CD14-positive monocyte (primary cell): ENCODE data around the gene BNIP2. TPM values are rescaled to one million over a fixed set of nuclear protein-coding genes. Genes with fewer than 3 reads are reported as not detected.
A peak's percentile ranks its signal among the peaks of the same experiment; 100 is the strongest.

ENCODE experiments used
- DNase-seq, 3 donors: peaks; one replicate each; pipeline ENCODE4 v3.0.0-alpha.2; 2011 to 2022
- H2AFZ ChIP-seq: 2 replicates; pipeline ENCODE4 v1.6.0; 2012; ENCODE audit warnings: mild to moderate bottlenecking, low read depth, low read length, inconsistent platforms; ENCODE audit not compliant: insufficient read depth, poor library complexity, severe bottlenecking
- H3K27ac ChIP-seq, 2 donors: 1 replicate in 1 of 2; 2 replicates in 1 of 2; pipeline ENCODE4 v1.5.1; 2012 to 2013; ENCODE audit warnings: low read length in 2 of 2, control low read depth in 1 of 2, inconsistent platforms in 1 of 2, low read depth in 1 of 2, mild to moderate bottlenecking in 1 of 2
- H3K27me3 ChIP-seq, 2 donors: one replicate each; pipeline versions ENCODE4 v1.6.0 to v1.6.1; 2011 to 2013; ENCODE audit warnings: low read length in 2 of 2; ENCODE audit not compliant: control insufficient read depth in 2 of 2, insufficient read depth in 2 of 2
- H3K36me3 ChIP-seq, 2 donors: replicated peaks in 1 of 2; 1 replicate in 1 of 2; 2 replicates in 1 of 2; pipeline versions ENCODE4 v1.5.1 to v1.6.1; 2012 to 2013; ENCODE audit warnings: low read length in 2 of 2, control low read depth in 1 of 2, inconsistent platforms in 1 of 2, mild to moderate bottlenecking in 1 of 2; ENCODE audit not compliant: insufficient read depth in 2 of 2, control insufficient read depth in 1 of 2
- H3K4me1 ChIP-seq, 2 donors: 1 replicate in 1 of 2; 2 replicates in 1 of 2; pipeline versions ENCODE4 v1.5.1 to v1.6.1; 2012 to 2013; ENCODE audit warnings: low read length in 2 of 2, control low read depth in 1 of 2, inconsistent platforms in 1 of 2, mild to moderate bottlenecking in 1 of 2, moderate library complexity in 1 of 2; ENCODE audit not compliant: insufficient read depth in 2 of 2, control insufficient read depth in 1 of 2
- H3K4me2 ChIP-seq: replicated peaks from 2 replicates; pipeline ENCODE3; 2012; ENCODE audit warnings: low read length, moderate library complexity, mild to moderate bottlenecking; ENCODE audit not compliant: poor library complexity, severe bottlenecking; ENCODE audit errors: extremely low read depth
- H3K4me3 ChIP-seq, 3 experiments: fragments of 200-600 bp in 1 of 3; sonication (generic) in 1 of 3; replicated peaks in 1 of 3; 1 replicate in 2 of 3; 2 replicates in 1 of 3; pipeline ENCODE4 v1.5.1; 2011 to 2013; ENCODE audit warnings: low read length in 3 of 3, mild to moderate bottlenecking in 3 of 3, control low read depth in 2 of 3, low read depth in 2 of 3, inconsistent platforms in 1 of 3, moderate library complexity in 1 of 3
- H3K79me2 ChIP-seq: 2 replicates; pipeline ENCODE4 v1.6.0; 2012; ENCODE audit warnings: mild to moderate bottlenecking, control low read depth, inconsistent platforms, low read length, moderate library complexity; ENCODE audit not compliant: insufficient read depth
- H3K9ac ChIP-seq: 2 replicates; pipeline ENCODE4 v1.6.0; 2017; ENCODE audit warnings: low read length, mild to moderate bottlenecking; ENCODE audit not compliant: insufficient read depth, poor library complexity, severe bottlenecking
- H3K9me3 ChIP-seq, 2 donors: replicated peaks in 1 of 2; 1 replicate in 1 of 2; 2 replicates in 1 of 2; pipeline versions ENCODE4 v1.5.1 to v1.6.1; 2012 to 2013; ENCODE audit warnings: low read length in 2 of 2, control low read depth in 1 of 2; ENCODE audit not compliant: control insufficient read depth in 1 of 2, insufficient read depth in 1 of 2
- H4K20me1 ChIP-seq: 2 replicates; pipeline ENCODE4 v1.6.0; 2012; ENCODE audit warnings: mild to moderate bottlenecking, low read length, control low read depth, moderate library complexity; ENCODE audit not compliant: insufficient read depth
- H3K27ac Mint-ChIP-seq, 7 donors: one replicate each; pipeline ENCODE4 v1.8.0; 2020; ENCODE audit warnings: mild to moderate bottlenecking in 7 of 7, mixed read lengths in 7 of 7, moderate library complexity in 6 of 7, inconsistent platforms in 2 of 7
- H3K27me3 Mint-ChIP-seq, 3 donors: one replicate each; pipeline ENCODE4 v1.8.0; 2021 to 2022; ENCODE audit warnings: low read depth in 3 of 3, mild to moderate bottlenecking in 3 of 3, mixed read lengths in 3 of 3, moderate library complexity in 3 of 3, inconsistent platforms in 1 of 3
- H3K36me3 Mint-ChIP-seq, 2 donors: one replicate each; pipeline ENCODE4 v1.8.0; 2020; ENCODE audit warnings: mixed read lengths in 2 of 2, inconsistent platforms in 1 of 2, mild to moderate bottlenecking in 1 of 2
- H3K4me1 Mint-ChIP-seq: one replicate; pipeline ENCODE4 v1.8.0; 2020; ENCODE audit warnings: mild to moderate bottlenecking, mixed read lengths
- H3K4me3 Mint-ChIP-seq, 2 donors: one replicate each; pipeline ENCODE4 v1.8.0; 2020; ENCODE audit warnings: mild to moderate bottlenecking in 2 of 2, mixed read lengths in 2 of 2, moderate library complexity in 1 of 2
- H3K9me3 Mint-ChIP-seq, 7 donors: one replicate each; pipeline ENCODE4 v1.8.0; 2020 to 2022; ENCODE audit warnings: mixed read lengths in 7 of 7, mild to moderate bottlenecking in 6 of 7, moderate library complexity in 6 of 7, inconsistent platforms in 2 of 7
- WGBS: methylation state at CpG from one replicate; pipeline ENCODE4 v1.1.5; 2013; ENCODE audit warnings: missing lambda C conversion rate; ENCODE audit not compliant: insufficient coverage; 5-methylcytosine and 5-hydroxymethylcytosine counted together
- intact Hi-C, 2 donors: fragments of 100-400 bp; cut with micrococcal nuclease; formaldehyde crosslinking; loops; one replicate each; pipeline versions ENCODE4 v1.15.0 to v1.15.1; 2023
- polyA plus RNA-seq, 3 donors: library from polyadenylated mRNA; depleted of rRNA in 1 of 3; unstranded in 2 of 3; stranded (reverse) in 1 of 3; fragments of 300-500 nt in 2 of 3; fragments of >200 nt in 1 of 3; fragmentation: Illumina TruSeq in 2 of 3; gene quantifications; 1 replicate in 2 of 3; 2 replicates in 1 of 3; pipeline ENCODE4 v1.2.3, GENCODE V29; 2012 to 2021
- TF ChIP-seq, protein P1 (sequence below): fragments of 200-600 bp; IDR thresholded peaks from one replicate; pipeline ENCODE4 v1.8.0; 2022; ENCODE audit warnings: antibody characterized with exemption, mild to moderate bottlenecking

The BNIP2 gene
- polyA plus RNA-seq, 3 donors = 83.4 to 189 (median 136) TPM

DNA sequence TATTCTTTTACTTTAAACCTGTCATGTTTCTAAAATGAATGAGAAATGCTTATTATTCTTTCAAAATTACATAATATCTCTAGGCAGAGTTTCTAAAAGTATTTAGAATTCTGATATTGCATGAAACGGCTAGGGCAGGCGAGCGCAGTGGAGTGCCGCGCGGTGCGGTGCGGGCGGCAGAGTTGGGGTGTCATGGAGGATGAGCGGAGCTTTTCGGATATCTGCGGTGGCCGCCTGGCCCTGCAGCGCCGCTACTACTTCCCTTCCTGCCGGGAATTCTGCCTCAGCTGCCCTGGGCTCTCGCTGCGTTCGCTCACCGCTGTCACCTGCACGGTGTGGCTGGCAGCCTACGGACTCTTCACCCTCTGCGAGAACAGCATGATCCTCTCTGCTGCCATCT is 12.6 kb downstream of the BNIP2 start:
- Mint-ChIP-seq H3K27me3 (no peaks in the 10 kb centered on the region), H3K9me3 (no peaks in the 10 kb centered on the region), H3K4me3 (no peak overlapping the region), H3K4me1 (no peaks in the 10 kb centered on the region), H3K27ac (no peak overlapping the region), H3K36me3 (peaks cover 80 to 95% of the 10 kb centered on the region in 2 donors)
- TF ChIP-seq, protein P1, sequence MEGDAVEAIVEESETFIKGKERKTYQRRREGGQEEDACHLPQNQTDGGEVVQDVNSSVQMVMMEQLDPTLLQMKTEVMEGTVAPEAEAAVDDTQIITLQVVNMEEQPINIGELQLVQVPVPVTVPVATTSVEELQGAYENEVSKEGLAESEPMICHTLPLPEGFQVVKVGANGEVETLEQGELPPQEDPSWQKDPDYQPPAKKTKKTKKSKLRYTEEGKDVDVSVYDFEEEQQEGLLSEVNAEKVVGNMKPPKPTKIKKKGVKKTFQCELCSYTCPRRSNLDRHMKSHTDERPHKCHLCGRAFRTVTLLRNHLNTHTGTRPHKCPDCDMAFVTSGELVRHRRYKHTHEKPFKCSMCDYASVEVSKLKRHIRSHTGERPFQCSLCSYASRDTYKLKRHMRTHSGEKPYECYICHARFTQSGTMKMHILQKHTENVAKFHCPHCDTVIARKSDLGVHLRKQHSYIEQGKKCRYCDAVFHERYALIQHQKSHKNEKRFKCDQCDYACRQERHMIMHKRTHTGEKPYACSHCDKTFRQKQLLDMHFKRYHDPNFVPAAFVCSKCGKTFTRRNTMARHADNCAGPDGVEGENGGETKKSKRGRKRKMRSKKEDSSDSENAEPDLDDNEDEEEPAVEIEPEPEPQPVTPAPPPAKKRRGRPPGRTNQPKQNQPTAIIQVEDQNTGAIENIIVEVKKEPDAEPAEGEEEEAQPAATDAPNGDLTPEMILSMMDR = no peak
- H3K9me3 ChIP-seq = no peaks in the 10 kb centered on the region
- no peak overlapping the region for H3K4me2 ChIP-seq
- H3K4me1 ChIP-seq = no peaks in the 10 kb centered on the region
- no peaks in the 10 kb centered on the region for H3K27me3 ChIP-seq
- intact Hi-C loops = no loop called here
- H3K4me3 ChIP-seq = no peak overlapping the region
- H3K79me2 ChIP-seq = peaks cover 95% of the 10 kb centered on the region
- H4K20me1 ChIP-seq = peaks cover 100% of the 10 kb centered on the region
- no peak overlapping the region for H2AFZ ChIP-seq
- H3K36me3 ChIP-seq = peaks cover 92 to 100% of the 10 kb centered on the region in 2 donors
- DNase-seq = no peak
- whole genome bisulfite sequencing = 100% methylated on average over 7 of the region's 23 CpGs
- no peak overlapping the region for H3K9ac ChIP-seq
- H3K27ac ChIP-seq = no peak overlapping the region

DNA sequence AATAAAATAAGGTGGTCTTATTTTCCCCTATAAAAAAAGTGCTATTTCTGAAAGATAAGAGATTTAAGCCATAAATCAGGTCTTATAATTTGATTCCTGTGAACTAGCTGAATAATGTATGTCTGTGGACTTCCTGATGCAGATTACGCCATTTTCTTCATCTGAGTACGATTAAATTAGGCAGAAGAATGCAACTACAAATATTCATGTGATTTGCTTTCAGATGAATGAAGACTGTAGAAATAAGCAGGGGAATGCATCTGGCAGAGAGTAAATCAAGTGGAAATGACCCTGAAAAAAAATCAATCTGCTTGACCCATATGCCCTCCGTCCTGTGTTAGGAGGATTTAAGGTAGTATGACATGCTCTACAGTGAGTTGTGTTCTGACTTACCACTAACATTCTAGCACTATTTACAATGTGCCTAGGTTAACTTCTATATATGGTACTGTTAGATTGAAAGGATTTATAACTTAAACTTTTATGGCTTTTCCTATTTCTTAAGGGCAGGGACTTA is 14.7 kb downstream of the BNIP2 start:
- H3K36me3 ChIP-seq = peaks cover 92 to 100% of the 10 kb centered on the region in 2 donors
- peak overlapping the region in 1 of 2 donors; percentile 47 for H3K27ac ChIP-seq
- H4K20me1 ChIP-seq = peaks cover 99% of the 10 kb centered on the region
- TF ChIP-seq, protein P1 = no peak
- no peaks in the 10 kb centered on the region for H3K9me3 Mint-ChIP-seq
- H3K4me3 ChIP-seq = no peak overlapping the region
- H3K27ac Mint-ChIP-seq = peak overlapping the region in 2 of 7 donors; percentile 10 to 16
- intact Hi-C loops = no loop called here
- no peaks in the 10 kb centered on the region for H3K4me1 Mint-ChIP-seq
- no peak overlapping the region for H3K9ac ChIP-seq
- H2AFZ ChIP-seq = no peak overlapping the region
- no peaks in the 10 kb centered on the region for H3K27me3 Mint-ChIP-seq
- no peak for DNase-seq
- H3K9me3 ChIP-seq = no peaks in the 10 kb centered on the region
- no peak overlapping the region for H3K4me3 Mint-ChIP-seq
- H3K36me3 Mint-ChIP-seq = peaks cover 78 to 97% of the 10 kb centered on the region in 2 donors
- peaks cover 89% of the 10 kb centered on the region for H3K79me2 ChIP-seq
- no peaks in the 10 kb centered on the region for H3K27me3 ChIP-seq
- no peak overlapping the region for H3K4me2 ChIP-seq
- H3K4me1 ChIP-seq = no peaks in the 10 kb centered on the region
- 58% methylated on average over 2 of the region's 3 CpGs for WGBS
